Activated CD4-positive, alpha-beta T cell treated with anti-CD3 and anti-CD28 coated beads, Interleukin-2, amount 50 U/mL, for 24 hours (primary cell): ENCODE measurements around the gene FERMT2.
"Not testable (repeated sequence)": the region's sequence is repeated elsewhere in the genome, so short reads cannot be mapped to it uniquely, and the experiment has no call there.

ENCODE experiments used
- DNase-seq, 2 donors: peaks; one replicate each; pipeline ENCODE4 v3.0.0-alpha.2; 2020; ENCODE audit warnings: low read depth in 1 of 2, low spot score in 1 of 2

Gene FERMT2

DNA sequence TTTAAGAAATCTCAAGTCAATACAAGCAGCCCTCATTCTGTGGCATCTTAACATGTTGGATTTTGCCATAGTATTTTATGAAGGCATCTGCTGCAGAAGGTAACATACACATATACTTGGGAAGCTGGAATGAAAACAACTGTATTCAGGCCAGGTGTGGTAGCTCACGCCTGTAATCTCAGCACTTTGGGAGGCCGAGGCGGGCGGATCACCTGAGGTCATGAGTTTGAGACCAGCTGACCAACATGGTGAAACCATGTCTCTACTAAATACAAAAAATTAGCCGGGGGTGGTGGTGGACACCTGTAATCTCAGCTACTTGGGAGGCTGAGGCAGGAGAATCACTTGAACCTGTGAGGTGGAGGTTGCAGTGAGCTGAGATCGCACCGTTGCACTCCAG is 86.0 kb downstream of the FERMT2 start:
- DNase-seq = not testable (repeated sequence)

DNA sequence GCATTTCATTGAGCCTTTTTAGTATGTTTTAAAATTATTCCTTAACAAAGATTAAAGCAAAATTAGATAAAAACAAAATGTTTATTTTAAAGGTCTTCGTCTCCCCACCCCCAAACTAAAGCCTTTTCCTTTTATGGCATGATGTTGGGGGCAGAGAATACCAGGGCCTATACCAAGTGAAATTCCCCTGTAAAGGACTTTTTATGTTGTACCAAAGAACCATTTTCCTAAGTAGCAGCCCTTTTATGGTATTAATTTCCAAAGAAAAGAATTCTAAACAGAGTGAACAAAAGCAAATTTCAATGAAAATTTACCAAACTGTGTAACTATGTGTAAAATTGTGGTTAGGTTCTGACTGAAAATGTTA is 87.5 kb downstream of the FERMT2 start:
- no peak for DNase-seq

DNA sequence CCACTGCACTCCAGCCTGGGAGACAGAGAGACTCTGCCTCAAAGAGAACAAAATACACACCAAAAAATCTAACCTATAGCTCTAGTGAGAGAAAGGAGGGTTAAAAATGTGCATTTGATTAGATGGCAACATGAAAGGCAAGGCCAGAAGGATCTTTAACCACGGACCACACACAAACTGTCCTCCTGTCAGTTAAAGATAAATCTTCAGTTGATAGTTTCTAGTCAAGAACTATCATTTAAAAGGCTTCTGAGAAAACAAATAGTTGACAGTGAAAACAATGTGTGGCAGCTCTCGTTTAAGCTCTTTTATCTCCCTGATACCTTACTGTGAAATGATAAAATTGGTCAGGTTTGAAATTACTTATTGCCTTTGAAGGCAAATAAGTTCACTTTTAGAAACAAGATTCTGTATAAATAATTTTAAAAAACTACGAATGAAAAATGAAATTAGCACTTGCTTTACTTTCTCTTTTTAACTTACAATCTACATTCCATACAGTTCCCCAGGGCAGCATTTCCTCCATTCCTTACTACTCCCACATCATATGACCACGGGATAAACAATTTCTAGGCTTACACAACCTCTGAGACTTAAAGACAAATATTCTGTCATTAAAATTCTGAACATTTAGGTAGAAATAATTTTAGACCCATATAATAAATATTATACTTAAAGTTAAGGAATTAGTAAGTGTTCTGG is 88.1 kb downstream of the FERMT2 start:
- no peak for DNase-seq

GRCh38 chr14:52861403-52861802 is 89.4 kb downstream of the FERMT2 start:
- DNase-seq = no peak

DNA sequence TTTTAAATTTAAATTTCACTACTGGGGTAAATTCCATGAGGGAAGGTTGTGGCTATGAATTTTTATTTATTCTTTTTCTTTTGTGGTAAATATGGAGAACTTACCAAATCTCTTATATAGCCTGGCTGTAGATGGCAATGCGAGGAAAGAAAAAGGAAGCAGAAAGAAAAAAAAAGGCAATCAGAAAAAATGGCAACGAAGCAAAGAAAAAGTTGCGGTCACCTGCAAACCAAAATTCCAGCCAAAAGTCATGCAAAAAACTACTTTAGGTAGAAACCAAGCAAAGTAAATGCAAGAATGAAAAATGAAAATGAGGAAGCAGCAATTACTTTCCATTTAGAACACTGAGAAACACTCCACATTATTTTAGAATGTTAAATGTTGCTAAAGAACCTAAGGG is 89.9 kb downstream of the FERMT2 start:
- no peak for DNase-seq

- DNase-seq = no peak
These were observed 90.6 kb downstream of the FERMT2 start for GRCh38 chr14:52860209-52860608.

DNA sequence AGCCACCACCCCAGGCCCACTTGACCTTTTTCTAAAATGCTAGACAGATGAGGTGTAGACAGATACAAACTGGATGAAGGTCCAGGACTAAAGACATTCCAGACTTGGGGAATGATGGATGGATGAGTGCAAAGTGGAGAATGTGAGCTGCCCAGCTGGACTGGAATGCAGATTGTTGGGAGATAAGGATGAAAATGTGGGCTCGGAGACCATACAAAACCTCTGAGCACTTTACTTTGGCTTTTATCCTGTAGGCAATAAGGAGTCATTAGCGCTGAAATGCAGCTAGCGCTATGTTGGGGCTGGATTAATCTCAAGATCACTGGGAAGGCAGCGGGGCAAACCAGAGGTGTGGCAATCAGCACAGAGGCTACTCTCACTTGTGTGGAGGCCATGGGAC is 94.7 kb downstream of the FERMT2 start:
- DNase-seq = no peak

DNA sequence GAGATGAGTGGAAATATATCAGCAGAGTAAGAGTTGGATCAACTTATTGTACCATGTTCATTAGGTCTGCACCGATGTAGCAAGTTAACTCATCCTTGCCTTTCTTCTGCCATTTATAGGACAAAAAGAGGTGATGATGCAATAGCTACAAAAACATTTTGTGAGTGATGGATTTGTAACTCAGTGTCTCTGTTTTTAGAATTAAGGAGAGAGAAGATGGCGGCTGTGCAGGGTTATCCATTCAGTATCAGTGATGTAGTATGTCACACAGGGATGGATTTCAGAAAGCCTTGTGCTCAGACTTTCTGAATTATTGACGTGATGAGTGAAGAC is 97.4 kb downstream of the FERMT2 start:
- DNase-seq = no peak

- DNase-seq = no peak
These were observed 97.9 kb downstream of the FERMT2 start for GRCh38 chr14:52852810-52853521.

DNA sequence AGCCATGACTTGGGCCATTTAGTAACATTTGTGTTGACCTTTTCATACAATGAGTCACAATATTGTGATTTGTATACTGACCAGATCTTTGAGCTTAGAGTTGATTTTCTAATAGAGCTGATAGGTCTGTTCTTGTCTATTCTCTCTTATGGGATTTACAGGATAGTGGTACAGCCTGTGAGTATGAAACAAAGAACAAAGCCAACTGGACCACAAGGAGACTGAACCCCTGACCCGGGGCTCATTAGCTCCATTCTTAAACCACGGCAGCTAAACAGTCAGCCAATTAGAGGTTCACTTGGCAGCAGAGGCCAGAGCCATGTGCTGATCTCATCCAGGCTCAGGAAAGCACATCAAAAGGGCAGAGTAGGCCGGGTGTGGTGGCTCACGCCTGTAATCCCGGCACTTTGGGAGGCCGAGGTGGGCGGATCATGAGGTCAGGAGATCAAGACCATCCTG is 100.4 kb downstream of the FERMT2 start:
- DNase-seq = no peak

- DNase-seq = no peak
These were observed 102.2 kb downstream of the FERMT2 start for GRCh38 chr14:52848626-52849025.

GRCh38 chr14:52846591-52846990 is 104.3 kb downstream of the FERMT2 start:
- DNase-seq = no peak

DNA sequence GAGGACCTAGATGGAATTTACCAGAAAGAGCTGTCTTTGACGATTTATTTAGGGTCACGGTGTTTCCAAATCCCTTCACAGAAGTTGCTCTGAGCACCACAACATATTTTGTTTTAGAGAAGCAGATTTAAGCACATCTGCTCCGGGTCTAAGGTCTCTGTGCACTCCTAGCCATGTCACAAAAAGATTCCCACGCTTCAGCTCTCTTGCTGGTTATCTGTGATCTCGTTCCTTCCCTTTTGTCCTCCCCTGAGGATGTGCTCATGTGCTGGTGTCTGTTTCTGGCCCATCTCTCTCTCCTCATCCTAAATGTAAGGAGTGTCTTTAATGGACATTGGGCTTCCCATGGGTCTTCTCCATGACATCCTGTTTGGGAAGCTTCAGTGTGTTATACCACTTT is 105.8 kb downstream of the FERMT2 start:
- DNase-seq = no peak

- DNase-seq = no peak
These were observed 106.4 kb downstream of the FERMT2 start for GRCh38 chr14:52844262-52845060.

GRCh38 chr14:52840877-52841276 is 110.0 kb downstream of the FERMT2 start:
- no peak for DNase-seq

DNA sequence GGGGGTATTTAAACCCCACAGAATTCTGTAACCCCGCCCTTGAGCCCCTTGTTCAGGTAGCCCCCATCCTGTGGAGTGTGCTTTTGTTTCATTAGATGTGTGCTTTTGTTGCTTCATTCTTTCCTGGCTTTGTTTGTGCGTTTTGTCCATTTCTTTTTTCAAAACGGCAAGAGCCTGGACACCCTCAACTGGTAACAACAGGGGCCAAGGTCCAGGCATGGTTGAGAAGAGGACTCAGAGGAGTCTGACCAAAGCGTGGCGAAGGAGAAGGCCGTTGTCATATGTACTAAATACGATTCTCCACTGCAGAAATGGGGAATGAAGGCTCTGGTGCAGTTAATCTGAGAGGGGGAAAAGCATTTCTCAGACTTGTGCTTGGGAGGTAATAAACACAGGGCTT is 113.4 kb downstream of the FERMT2 start:
- DNase-seq = no peak

DNA sequence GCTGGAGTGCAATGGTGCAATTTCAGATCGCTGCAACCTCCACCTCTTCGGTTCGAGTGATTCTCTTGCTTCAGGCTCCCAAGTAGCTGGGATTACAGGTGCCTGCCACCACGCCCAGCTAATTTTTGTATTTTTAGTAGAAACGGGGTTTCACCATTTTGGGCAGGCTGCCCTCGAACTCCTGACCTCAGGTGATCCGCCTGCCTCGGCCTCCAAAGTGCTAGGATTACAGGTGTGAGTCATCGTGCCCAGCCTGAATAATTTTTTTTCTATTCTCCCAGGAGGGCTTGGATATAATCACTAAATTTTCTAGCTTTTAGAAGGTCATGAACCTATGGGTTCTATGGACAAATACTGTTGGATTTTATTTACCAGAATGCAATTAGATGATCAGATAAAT is 114.8 kb downstream of the FERMT2 start:
- no peak for DNase-seq

DNA sequence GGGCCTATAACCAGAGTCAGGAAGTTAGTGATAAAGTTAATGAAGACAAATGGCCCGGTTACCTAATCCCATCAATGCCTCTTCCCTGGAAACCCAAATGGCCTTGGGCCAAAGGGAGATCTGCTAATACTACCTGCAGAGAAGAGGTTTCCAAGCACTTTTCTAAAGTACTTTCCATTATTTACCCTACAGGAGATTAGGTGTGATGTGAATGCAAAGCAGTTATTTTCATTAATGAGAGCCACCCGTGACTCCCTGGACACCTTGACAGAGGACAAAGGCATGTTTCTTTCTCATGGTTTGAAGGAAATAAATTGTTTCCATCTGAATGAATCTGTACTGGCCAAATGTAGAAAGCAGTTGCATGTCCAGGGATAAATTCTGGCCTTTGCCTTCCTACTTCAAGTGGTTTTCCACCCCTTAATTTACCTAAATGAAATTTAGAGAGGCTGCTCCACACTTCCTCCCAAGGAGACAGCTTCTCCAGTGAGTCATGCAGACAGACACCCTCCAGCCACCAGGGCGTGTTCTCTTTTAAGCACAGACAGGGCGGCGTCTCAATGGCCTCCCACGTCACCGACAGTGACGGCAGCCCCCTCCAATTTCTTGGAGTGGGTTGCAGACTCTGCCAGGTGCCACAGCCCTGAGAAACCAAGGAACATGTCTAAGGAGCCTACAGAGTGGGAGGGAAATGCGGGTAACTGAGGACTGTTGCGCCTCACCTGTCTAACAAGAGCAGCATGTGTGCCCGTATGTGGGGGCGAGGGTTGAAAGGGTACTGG is 115.5 kb downstream of the FERMT2 start:
- no peak for DNase-seq

DNA sequence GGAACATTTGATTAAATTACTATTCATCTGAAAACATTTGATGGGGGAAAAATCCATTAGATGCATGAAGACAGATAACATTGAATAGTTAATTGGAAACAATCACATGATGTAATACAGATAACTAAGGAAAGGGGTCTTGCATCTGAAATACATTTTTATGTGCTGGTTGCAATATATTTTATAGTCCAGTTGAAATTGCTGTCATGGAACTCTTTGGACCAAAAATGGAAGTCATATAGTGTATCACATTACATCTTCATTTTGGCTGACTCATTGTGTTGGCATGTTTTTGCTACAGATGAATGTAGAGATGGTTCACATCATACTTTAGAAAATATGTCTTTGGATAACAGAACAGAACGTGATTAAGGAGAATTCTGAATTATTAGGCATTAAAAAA is 116.4 kb downstream of the FERMT2 start:
- no peak for DNase-seq

GRCh38 chr14:52833891-52834290 is 117.0 kb downstream of the FERMT2 start:
- DNase-seq = no peak

- no peak for DNase-seq
These were observed 121.2 kb downstream of the FERMT2 start for GRCh38 chr14:52829527-52830185.
